CD4-positive, alpha-beta T cell treated with Interleukin-12 subunit alpha and Interleukin-12 subunit beta, for 1 hour (primary cell): ENCODE measurements around the gene KLK8.
"Not testable (repeated sequence)": the region's sequence is repeated elsewhere in the genome, so short reads cannot be mapped to it uniquely, and the experiment has no call there.

Experiments
- DNase-seq: peaks from one replicate; pipeline ENCODE4 v3.0.0-alpha.2; 2020

The KLK8 gene

GRCh38 chr19:50981587-50982146, 19.7 kb downstream of the KLK8 start:
- no peak for DNase-seq

GRCh38 chr19:50980208-50980607, 21.2 kb downstream of the KLK8 start:
- DNase-seq, result no peak

- no peak for DNase-seq
Observed at GRCh38 chr19:50979758-50980157, 21.6 kb downstream of the KLK8 start.

- DNase-seq, result no peak
Observed at GRCh38 chr19:50978772-50979390, 22.5 kb downstream of the KLK8 start.

- no peak for DNase-seq
Observed at GRCh38 chr19:50977626-50978025, 23.8 kb downstream of the KLK8 start.

GRCh38 chr19:50975766-50976165, 25.6 kb downstream of the KLK8 start:
- DNase-seq, result no peak

- no peak for DNase-seq
Observed at GRCh38 chr19:50974702-50975556, 26.5 kb downstream of the KLK8 start.

GRCh38 chr19:50972795-50973376, 28.5 kb downstream of the KLK8 start:
- no peak for DNase-seq

GRCh38 chr19:50969810-50970209, 31.6 kb downstream of the KLK8 start:
- DNase-seq, result not testable (repeated sequence)

- DNase-seq, result no peak
Observed at GRCh38 chr19:50969413-50969760, 32.0 kb downstream of the KLK8 start, which contains the start of gene KLK6. Gene KLK6, minus strand, starts transcription at chr19:50969591. Its CDS starts 1,487 bp downstream, at chr19:50968104.

GRCh38 chr19:50968716-50969412, 32.5 kb downstream of the KLK8 start:
- no peak for DNase-seq

- DNase-seq, result no peak
Observed at GRCh38 chr19:50967929-50968715, 33.3 kb downstream of the KLK8 start.

GRCh38 chr19:50964266-50964665, 37.1 kb downstream of the KLK8 start:
- DNase-seq, result no peak

- DNase-seq, result no peak
Observed at GRCh38 chr19:50963381-50963780, 38.0 kb downstream of the KLK8 start.

GRCh38 chr19:50962245-50962644, 39.2 kb downstream of the KLK8 start:
- no peak for DNase-seq

- DNase-seq, result no peak
Observed at GRCh38 chr19:50959731-50960500, 41.5 kb downstream of the KLK8 start.

- no peak for DNase-seq
Observed at GRCh38 chr19:50957587-50957986, 43.8 kb downstream of the KLK8 start.

GRCh38 chr19:50952910-50953309, 48.5 kb downstream of the KLK8 start, which contains the start of gene KLK5:
Gene KLK5, minus strand, starts transcription at chr19:50953038. Its CDS starts 381 bp downstream, at chr19:50952657.
- no peak for DNase-seq

- no peak for DNase-seq
Observed at GRCh38 chr19:50949861-50950260, 51.5 kb downstream of the KLK8 start.

GRCh38 chr19:50947123-50947522, 54.3 kb downstream of the KLK8 start:
- no peak for DNase-seq
